Astrocyte of the cerebellum (primary cell): Measurements from ENCODE around the gene CRYBA4.

Experiments used
- DNase-seq: peaks from one replicate; pipeline ENCODE4 v3.0.0-alpha.2; 2011; ENCODE audit warnings: low read depth
- H3K4me3 ChIP-seq: 2 replicates; pipeline ENCODE4 v1.5.1; 2011; ENCODE audit warnings: mild to moderate bottlenecking, low read depth, low read length, moderate library complexity
- in situ Hi-C: cut with HindIII; loops from 2 replicates; pipeline ENCODE4 v1.10.0; 2017; ENCODE audit warnings: low sequenced_read_pairs
- TF ChIP-seq, protein P1 (sequence below): IDR thresholded peaks from 2 replicates; pipeline ENCODE4 v1.5.1; 2012; ENCODE audit warnings: low read length, low read depth, moderate library complexity, mild to moderate bottlenecking; ENCODE audit errors: missing control alignments

The CRYBA4 gene

DNA sequence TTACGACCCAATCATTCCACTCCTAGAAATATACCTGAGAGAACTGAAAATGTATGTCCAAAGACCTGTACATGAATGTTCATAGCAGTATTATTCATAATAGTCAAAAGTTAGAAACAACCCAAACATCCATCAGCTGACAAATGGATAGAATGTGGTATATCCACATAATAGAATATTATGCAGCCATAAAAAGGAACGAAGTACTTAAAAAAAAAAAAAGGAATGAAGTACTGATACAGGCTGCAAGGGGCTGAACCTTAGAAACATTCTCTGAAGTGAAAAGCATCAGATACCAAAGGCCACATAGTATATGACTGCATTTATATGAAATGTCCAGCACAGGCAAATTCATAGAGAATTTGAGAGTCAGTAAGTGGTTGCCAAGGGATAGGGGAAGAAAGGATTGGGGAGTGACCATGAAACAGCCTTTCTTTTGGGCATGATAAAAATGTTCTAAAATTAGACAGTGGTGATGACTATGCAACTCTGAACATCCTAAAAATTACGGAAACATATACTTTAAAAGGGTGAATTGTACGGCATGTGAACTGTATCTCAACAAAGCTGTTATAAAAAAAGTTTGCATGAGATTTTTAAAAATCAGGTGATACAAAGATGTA, 33.7 kb upstream of the CRYBA4 start:
- TF ChIP-seq, protein P1, sequence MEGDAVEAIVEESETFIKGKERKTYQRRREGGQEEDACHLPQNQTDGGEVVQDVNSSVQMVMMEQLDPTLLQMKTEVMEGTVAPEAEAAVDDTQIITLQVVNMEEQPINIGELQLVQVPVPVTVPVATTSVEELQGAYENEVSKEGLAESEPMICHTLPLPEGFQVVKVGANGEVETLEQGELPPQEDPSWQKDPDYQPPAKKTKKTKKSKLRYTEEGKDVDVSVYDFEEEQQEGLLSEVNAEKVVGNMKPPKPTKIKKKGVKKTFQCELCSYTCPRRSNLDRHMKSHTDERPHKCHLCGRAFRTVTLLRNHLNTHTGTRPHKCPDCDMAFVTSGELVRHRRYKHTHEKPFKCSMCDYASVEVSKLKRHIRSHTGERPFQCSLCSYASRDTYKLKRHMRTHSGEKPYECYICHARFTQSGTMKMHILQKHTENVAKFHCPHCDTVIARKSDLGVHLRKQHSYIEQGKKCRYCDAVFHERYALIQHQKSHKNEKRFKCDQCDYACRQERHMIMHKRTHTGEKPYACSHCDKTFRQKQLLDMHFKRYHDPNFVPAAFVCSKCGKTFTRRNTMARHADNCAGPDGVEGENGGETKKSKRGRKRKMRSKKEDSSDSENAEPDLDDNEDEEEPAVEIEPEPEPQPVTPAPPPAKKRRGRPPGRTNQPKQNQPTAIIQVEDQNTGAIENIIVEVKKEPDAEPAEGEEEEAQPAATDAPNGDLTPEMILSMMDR, result no peak
- H3K4me3 ChIP-seq, result no peak overlapping the region
- in situ Hi-C loops, result no loop called here
- no peak for DNase-seq

- peak overlapping the region; percentile 86 for H3K4me3 ChIP-seq
- in situ Hi-C loops, result no loop called here
- TF ChIP-seq, protein P1, result no peak
- no peak for DNase-seq
Measured at GRCh38 chr22:26588729-26589366, 32.9 kb upstream of the CRYBA4 start.

GRCh38 chr22:26589367-26589844, 32.4 kb upstream of the CRYBA4 start:
- in situ Hi-C loops, result no loop called here
- DNase-seq, result no peak
- peak overlapping the region; percentile 86 for H3K4me3 ChIP-seq
- TF ChIP-seq, protein P1, result no peak

DNA sequence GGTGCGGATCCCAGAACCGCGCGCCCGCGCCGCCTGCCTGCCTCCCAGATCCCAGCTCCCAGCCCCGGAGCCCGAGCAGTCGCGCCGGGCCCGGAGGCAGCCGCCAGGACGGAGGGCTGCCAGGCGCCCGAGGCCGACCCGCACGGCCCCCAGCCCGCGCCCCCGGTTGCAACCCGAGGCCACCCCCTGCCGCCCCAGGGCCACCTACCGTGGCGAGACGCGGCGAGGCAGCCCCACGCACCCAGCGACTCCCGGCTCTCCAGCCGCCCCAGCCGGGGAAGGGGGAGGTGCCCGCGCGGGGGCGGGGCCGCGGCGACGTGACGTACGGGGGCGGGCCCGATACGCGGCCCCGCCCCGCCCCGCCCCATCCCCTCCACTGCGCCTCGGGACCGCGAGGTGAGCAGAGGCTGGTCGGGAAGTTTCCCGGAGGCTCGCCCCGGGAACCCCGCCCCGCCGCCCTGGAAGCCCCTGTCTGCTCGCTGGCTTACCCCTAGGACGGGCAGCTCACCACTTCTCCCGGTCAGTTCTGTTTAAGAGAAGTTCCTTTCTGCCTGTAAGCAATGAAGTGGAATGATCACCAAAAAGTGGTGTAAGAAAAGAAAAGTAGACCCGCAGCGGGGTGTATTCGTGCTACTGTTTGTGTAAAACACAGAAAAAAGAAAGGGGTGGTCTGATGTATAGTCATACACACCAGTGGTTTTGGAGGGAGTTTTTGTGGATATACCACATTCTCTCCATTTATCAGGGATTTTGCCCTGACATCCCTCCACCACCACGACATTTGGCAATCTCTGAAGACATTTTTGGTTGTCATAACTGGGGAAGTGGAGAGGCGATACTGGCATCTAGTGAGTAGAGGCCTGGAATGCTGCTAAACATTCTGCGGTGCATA, 31.7 kb upstream of the CRYBA4 start, which contains the start of gene TPST2:
TSS of gene TPST2 (minus strand) at position 288 of the 892 bp plus-strand sequence. CDS start 48,502 bp downstream, outside the sequence.
- in situ Hi-C loops, result no loop called here
- peak; percentile 19 for DNase-seq
- peak within 1 kb of the TSS; percentile 86 for H3K4me3 ChIP-seq
- TF ChIP-seq, protein P1, result no peak

DNA sequence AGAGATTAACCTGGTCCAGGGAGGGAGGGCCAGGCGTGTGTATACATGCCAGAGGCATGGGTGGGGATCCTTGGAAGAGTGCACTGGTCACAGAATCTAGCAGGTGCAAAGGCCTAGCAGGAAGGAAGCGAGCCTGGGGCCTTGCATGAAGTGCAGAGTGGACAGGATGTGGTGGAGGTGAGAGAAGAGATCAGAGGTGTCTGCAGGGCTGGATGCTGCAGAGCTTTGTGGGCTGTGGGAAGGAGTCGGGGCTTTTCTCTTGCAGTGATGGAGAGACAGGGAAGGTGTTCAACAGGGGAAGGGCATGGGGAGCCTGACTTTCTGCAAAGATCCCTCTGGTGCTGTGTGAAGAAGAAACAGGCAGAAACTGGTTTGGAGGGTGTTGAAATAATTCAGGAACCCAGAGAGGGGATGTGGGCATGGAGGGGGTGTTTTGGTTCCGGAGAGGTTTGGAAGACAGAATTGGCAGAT, 29.3 kb upstream of the CRYBA4 start:
- no peak overlapping the region for H3K4me3 ChIP-seq
- in situ Hi-C loops, result no loop called here
- TF ChIP-seq, protein P1, result no peak
- DNase-seq, result no peak

DNA sequence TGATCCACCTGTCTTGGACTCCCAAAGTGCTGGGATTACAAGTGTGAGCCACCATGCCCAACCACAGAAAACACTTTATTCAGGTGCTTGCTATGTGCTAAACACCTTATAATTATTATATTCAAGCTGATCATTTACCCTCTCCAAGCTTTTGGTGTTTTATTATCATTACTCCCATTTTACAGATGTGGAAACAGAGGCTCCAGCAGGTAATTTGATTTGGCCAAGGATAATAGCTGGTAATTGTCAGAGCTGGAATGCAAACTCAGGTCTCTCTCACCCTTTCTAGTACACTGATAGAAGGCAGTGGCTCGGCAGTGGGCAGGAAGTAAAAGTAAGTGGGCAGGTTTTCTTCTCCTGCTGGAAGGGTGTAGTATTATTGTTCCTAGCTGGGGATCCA, 28.0 kb upstream of the CRYBA4 start:
- in situ Hi-C loops, result no loop called here
- no peak for DNase-seq
- TF ChIP-seq, protein P1, result no peak
- H3K4me3 ChIP-seq, result no peak overlapping the region
